ENCODE data around the gene VPS35. TPM values are rescaled to one million over a fixed set of nuclear protein-coding genes. Genes with fewer than 3 reads are reported as not detected.
"Not testable (repeated sequence)": the region's sequence is repeated elsewhere in the genome, so short reads cannot be mapped to it uniquely, and the experiment has no call there.

Gene VPS35
- total RNA-seq, 1 donor from 2014 or later, result 102 TPM

GRCh38 chr16:46629331-46630219 is 59.4 kb downstream of the VPS35 start:
- DNase-seq (ENCODE audit: low read depth, low spot score), result no peak
- peaks cover 19% of the 10 kb centered on the region for H3K27me3 Mint-ChIP-seq (ENCODE audit: low read depth)
- TF ChIP-seq CTCF (conservative IDR thresholded peaks at IDR 0.05), result peak; percentile 44
- no peaks in the 10 kb centered on the region for H3K9me3 Mint-ChIP-seq
- no peaks in the 10 kb centered on the region for H3K36me3 Mint-ChIP-seq (ENCODE audit: low read depth)
- H3K4me3 Mint-ChIP-seq, result no peak overlapping the region
- peak overlapping the region; percentile 24 for H3K27ac Mint-ChIP-seq (ENCODE audit: unreplicated experiment)
- peaks cover 17% of the 10 kb centered on the region for H3K4me1 Mint-ChIP-seq

DNA sequence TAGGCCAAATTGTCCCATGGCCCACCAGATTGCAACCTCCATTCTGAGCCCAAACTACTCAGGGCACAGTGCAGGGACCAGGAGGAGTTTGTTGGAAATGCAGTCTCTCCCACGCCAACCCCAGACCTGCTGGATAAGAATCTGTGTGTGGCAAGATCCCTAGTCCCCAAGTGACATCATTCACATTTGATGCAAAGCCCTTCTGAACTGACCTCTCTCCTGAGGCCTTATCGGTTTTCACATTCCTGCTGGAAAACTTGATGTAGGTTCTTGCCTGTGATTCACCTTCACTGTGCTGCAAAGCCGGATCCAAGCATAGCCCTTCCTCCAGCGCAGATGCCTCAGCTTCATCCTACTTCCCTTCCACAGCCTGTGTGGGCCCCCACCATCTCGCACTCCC is 61.2 kb downstream of the VPS35 start:
- no peak for TF ChIP-seq CTCF (conservative IDR thresholded peaks at IDR 0.05)
- no peak for DNase-seq (ENCODE audit: low read depth, low spot score)
- no peaks in the 10 kb centered on the region for H3K9me3 Mint-ChIP-seq
- H3K27ac Mint-ChIP-seq (ENCODE audit: unreplicated experiment), result peak overlapping the region; percentile 67
- peak overlapping the region; percentile 31 for H3K4me3 Mint-ChIP-seq
- H3K27me3 Mint-ChIP-seq (ENCODE audit: low read depth), result peaks cover 11% of the 10 kb centered on the region
- no peaks in the 10 kb centered on the region for H3K36me3 Mint-ChIP-seq (ENCODE audit: low read depth)
- H3K4me1 Mint-ChIP-seq, result peaks cover 17% of the 10 kb centered on the region

GRCh38 chr16:46626681-46627080 is 62.3 kb downstream of the VPS35 start:
- H3K27me3 Mint-ChIP-seq (ENCODE audit: low read depth); H3K4me3 Mint-ChIP-seq; DNase-seq (ENCODE audit: low read depth, low spot score); H3K36me3 Mint-ChIP-seq (ENCODE audit: low read depth); H3K9me3 Mint-ChIP-seq; H3K27ac Mint-ChIP-seq (ENCODE audit: unreplicated experiment): not testable (repeated sequence)
- H3K4me1 Mint-ChIP-seq, result peaks cover 19% of the 10 kb centered on the region

DNA sequence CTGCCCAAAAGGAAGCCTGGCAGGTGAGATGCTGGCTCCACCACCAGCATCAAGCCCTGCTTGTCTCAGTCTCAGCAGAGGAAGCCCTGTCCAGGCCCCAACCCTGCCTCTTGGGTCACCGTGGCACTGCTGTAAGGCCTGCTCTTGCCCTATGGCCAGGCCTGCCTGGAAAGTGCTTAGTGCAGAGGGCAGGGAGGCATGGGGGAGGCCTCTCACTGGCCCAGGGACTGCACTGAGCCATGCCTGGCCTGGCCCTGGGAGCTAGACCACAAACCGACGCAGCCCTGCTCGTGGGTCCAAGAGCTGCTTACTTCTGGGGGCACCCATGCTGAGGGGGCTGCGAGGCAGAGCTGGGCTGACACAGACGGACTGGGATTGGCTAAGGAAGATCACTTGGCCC is 64.1 kb downstream of the VPS35 start:
- H3K36me3 Mint-ChIP-seq (ENCODE audit: low read depth); H3K4me3 Mint-ChIP-seq; DNase-seq (ENCODE audit: low read depth, low spot score); H3K27ac Mint-ChIP-seq (ENCODE audit: unreplicated experiment); H3K27me3 Mint-ChIP-seq (ENCODE audit: low read depth); H3K9me3 Mint-ChIP-seq: not testable (repeated sequence)
- H3K4me1 Mint-ChIP-seq, result peaks cover 33% of the 10 kb centered on the region

DNA sequence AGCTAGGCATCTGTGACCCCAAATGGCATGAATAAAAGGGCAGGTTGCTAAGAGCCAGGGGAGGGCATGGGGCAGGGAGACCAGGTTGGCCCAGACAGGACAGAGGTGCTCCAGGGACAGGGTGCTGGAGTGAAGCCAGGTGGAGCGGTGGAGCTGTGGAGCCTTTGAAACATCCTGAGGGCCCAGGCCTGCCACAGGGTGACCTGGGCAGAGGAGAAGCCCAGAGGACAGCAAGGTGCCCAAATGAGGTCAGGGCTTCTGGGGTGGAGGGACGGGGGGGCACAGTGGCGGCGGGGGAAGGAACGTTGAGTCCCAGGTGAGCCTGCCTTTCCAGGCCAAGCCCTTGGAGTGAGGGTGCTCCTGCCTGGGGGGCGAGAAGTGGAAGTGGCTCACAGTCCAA is 65.3 kb downstream of the VPS35 start:
- not testable (repeated sequence) for H3K36me3 Mint-ChIP-seq (ENCODE audit: low read depth); H3K9me3 Mint-ChIP-seq; H3K27me3 Mint-ChIP-seq (ENCODE audit: low read depth); DNase-seq (ENCODE audit: low read depth, low spot score); H3K27ac Mint-ChIP-seq (ENCODE audit: unreplicated experiment); H3K4me3 Mint-ChIP-seq
- peaks cover 30% of the 10 kb centered on the region for H3K4me1 Mint-ChIP-seq

DNA sequence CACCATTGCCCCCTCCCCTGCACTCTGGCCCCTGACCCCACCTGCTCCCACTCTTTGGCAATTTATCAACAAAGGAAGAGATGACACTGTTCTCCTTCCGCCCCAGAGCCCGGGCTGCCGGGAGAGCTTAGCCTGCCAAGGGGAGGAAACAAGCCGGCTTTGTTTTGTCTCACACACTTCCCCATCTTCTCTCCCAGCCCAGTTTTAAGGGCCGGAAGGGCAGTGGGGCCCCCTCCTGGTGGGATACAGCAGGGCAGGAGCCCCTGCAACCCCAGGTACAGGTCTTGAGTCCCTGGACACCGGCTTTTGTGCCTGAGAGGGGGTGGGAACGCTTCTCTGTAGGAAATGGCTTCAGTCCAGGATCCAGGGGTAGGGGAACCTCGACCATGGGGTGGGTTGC is 65.7 kb downstream of the VPS35 start:
- not testable (repeated sequence) for H3K9me3 Mint-ChIP-seq; H3K36me3 Mint-ChIP-seq (ENCODE audit: low read depth); H3K27ac Mint-ChIP-seq (ENCODE audit: unreplicated experiment); H3K27me3 Mint-ChIP-seq (ENCODE audit: low read depth); H3K4me3 Mint-ChIP-seq
- H3K4me1 Mint-ChIP-seq, result peaks cover 33% of the 10 kb centered on the region
- peak; percentile 25 for DNase-seq (ENCODE audit: low read depth, low spot score)

GRCh38 chr16:46621934-46622676 is 66.9 kb downstream of the VPS35 start:
- H3K4me1 Mint-ChIP-seq, result peaks cover 33% of the 10 kb centered on the region
- H3K36me3 Mint-ChIP-seq (ENCODE audit: low read depth), result no peaks in the 10 kb centered on the region
- no peak for DNase-seq (ENCODE audit: low read depth, low spot score)
- H3K4me3 Mint-ChIP-seq, result peak overlapping the region; percentile 94
- H3K27ac Mint-ChIP-seq (ENCODE audit: unreplicated experiment), result peak overlapping the region; percentile 65
- no peaks in the 10 kb centered on the region for H3K9me3 Mint-ChIP-seq
- no peak for TF ChIP-seq CTCF (conservative IDR thresholded peaks at IDR 0.05)
- no peaks in the 10 kb centered on the region for H3K27me3 Mint-ChIP-seq (ENCODE audit: low read depth)

Data from neural crest cell (in vitro differentiated cells).